Measurements from ENCODE around the gene KCNK4.

The KCNK4 gene

GRCh38 chr11:64275031-64275800, 15.9 kb upstream of the KCNK4 start:
- POLR2A ChIA-PET, result no interaction called here
- TF ChIP-seq CTCF (IDR thresholded peaks at IDR 0.05; ENCODE audit: control extremely low read depth, extremely low read depth, low read depth, missing control alignments), result no peak
- DNase-seq (ENCODE audit: extremely low spot score), result no peak
- CTCF ChIA-PET, result interaction anchor here (0.9 to 15.3 kb wide), 3 partner anchors 25 to 57 kb away, joined by 3 to 164 read pairs (median 3); partner anchors contain the start of genes CATSPERZ, ESRRA and PLCB3

DNA sequence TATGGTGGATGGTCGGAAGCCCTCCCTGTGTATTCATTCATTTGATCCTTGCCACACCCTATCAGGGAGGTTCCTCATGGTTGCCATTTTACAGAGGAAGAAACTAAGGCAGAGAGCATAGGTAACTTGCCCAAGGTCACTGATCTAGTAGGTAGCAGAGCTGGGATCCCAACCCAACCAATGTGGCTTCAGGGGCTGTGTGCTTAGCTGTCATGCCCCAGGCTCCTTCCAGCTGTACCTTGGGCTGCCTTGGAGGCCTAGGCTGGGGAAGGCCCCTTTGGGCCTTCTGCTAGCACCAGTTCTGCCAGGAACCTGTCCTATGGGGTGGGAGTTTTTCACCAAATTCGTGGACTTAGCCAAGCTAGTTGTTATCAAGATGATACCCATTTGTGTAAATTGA, 15.3 kb upstream of the KCNK4 start:
- DNase-seq (ENCODE audit: extremely low spot score), result no peak
- POLR2A ChIA-PET, result no interaction called here
- no peak for TF ChIP-seq CTCF (IDR thresholded peaks at IDR 0.05; ENCODE audit: control extremely low read depth, extremely low read depth, low read depth, missing control alignments)
- CTCF ChIA-PET, result interaction anchor here (0.9 to 15.3 kb wide), 3 partner anchors 25 to 57 kb away, joined by 3 to 164 read pairs (median 3); partner anchors contain the start of genes CATSPERZ, ESRRA and PLCB3

- ChIA-PET CTCF (interaction anchor here (15.3 kb wide), 1 partner anchor 26 kb away, joined by 164 read pairs; the partner anchor contains the start of genes CATSPERZ and ESRRA), POLR2A (no interaction called here)
- no peak for TF ChIP-seq CTCF (IDR thresholded peaks at IDR 0.05; ENCODE audit: control extremely low read depth, extremely low read depth, low read depth, missing control alignments)
- DNase-seq (ENCODE audit: extremely low spot score), result no peak
Measured at GRCh38 chr11:64276653-64277431, 14.3 kb upstream of the KCNK4 start.

GRCh38 chr11:64278576-64279190, 12.4 kb upstream of the KCNK4 start:
- POLR2A ChIA-PET, result no interaction called here
- CTCF ChIA-PET, result interaction anchor here (2.0 to 15.3 kb wide), 2 partner anchors 24 to 29 kb away, joined by 7 to 164 read pairs; partner anchors contain the start of genes CATSPERZ and ESRRA
- DNase-seq (ENCODE audit: extremely low spot score), result no peak
- TF ChIP-seq CTCF (IDR thresholded peaks at IDR 0.05; ENCODE audit: control extremely low read depth, extremely low read depth, low read depth, missing control alignments), result no peak

DNA sequence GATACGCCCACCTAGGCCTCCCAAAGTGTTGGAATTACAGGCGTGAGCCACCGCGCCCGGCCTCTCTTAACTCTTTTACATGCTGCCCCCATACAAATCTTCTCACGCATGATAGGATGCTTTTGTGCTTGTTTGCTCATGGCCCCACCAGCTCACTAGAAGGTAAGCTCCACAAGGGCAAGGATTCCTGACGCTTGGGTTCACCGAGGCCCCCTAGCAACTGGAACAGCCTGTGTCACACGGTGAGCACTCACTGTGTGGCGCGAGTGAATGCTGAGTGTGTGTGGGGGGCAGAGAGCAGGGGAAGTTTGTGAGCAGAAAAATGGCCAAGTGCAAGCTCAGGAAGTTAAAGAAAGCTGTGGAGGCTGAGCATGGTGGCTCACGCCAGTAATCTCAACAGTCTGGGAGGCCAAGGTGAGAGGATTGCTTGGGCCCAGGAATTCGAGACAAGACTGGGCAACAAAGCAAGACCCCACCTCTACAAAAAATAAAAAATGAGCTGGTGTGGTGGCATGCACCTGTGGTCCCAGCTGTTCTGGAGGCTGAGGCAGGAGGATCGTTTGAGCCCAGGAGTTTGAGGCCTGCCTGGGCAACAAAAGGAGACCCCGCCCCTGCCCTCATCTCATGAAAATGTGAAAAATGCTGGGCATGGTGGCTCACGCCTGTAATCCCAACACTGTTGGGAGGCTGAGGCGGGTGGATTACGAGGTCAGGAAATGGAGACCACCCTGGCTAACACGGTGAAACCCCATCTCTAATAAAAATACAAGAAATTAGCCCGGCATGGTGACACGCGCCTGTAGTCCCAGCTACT, 8.9 kb upstream of the KCNK4 start:
- ChIA-PET CTCF (interaction anchor here (5.2 to 14.3 kb wide), 2 partner anchors 10 to 21 kb away, joined by 21 to 186 read pairs; partner anchors contain the start of genes CATSPERZ and ESRRA), POLR2A (no interaction called here)
- TF ChIP-seq CTCF (IDR thresholded peaks at IDR 0.05; ENCODE audit: control extremely low read depth, extremely low read depth, low read depth, missing control alignments), result no peak
- DNase-seq (ENCODE audit: extremely low spot score), result no peak

All from GM10248 (cell line).